Body of pancreas (tissue), 4 donors: ENCODE data around the gene GTF2A1. TPM values are rescaled to one million over a fixed set of nuclear protein-coding genes. Genes with fewer than 3 reads are reported as not detected.
"Not testable (repeated sequence)": the region's sequence is repeated elsewhere in the genome, so short reads cannot be mapped to it uniquely, and the experiment has no call there.

ENCODE experiments used
- ATAC-seq: fragments of 150-250 bp; one replicate; pipeline ENCODE4 v1.9.1; 2016
- DNase-seq, 4 donors: peaks; one replicate each; pipeline ENCODE4 v3.0.0-alpha.2; 2019
- H3K27ac ChIP-seq, 4 donors: fragments of 200-600 bp; sonication (generic); 1 replicate in 3 of 4; 2 replicates in 1 of 4; pipeline versions ENCODE4 v1.5.1 to v1.6.1; 2016 to 2019; ENCODE audit warnings: mild to moderate bottlenecking in 1 of 4, mixed read lengths in 1 of 4, moderate library complexity in 1 of 4
- H3K27me3 ChIP-seq, 2 donors: fragments of 200-600 bp; sonication (generic); one replicate each; pipeline ENCODE4 v1.6.0; 2016; ENCODE audit warnings: mild to moderate bottlenecking in 1 of 2
- H3K36me3 ChIP-seq, 2 donors: fragments of 200-600 bp; sonication (generic); replicated peaks in 1 of 2; 2 replicates each; pipeline ENCODE4 v1.5.1; 2016; ENCODE audit warnings: low read depth in 2 of 2; ENCODE audit not compliant: insufficient read depth in 1 of 2
- H3K4me1 ChIP-seq: fragments of 200-600 bp; sonication (generic); one replicate; pipeline ENCODE4 v1.6.0; 2016
- H3K4me3 ChIP-seq, 2 donors: fragments of 200-600 bp; sonication (generic); 1 replicate in 1 of 2; 2 replicates in 1 of 2; pipeline ENCODE4 v1.5.1; 2016 to 2019
- H3K9me3 ChIP-seq, 3 donors: fragments of 200-600 bp; sonication (generic); 1 replicate in 2 of 3; 2 replicates in 1 of 3; pipeline ENCODE4 v1.5.1; 2016
- CTCF ChIP-seq, 7 experiments: fragments of 450-650 bp in 4 of 7; fragments of 200-600 bp in 3 of 7; sonication (generic) in 3 of 7; IDR thresholded peaks; one replicate each; pipeline ENCODE4 v1.5.1; 2016 to 2019; ENCODE audit warnings: antibody characterized with exemption in 7 of 7
- POLR2A ChIP-seq, 3 donors: fragments of 450-650 bp; IDR thresholded peaks; one replicate each; pipeline ENCODE4 v1.6.1; 2016; ENCODE audit warnings: antibody characterized with exemption in 3 of 3, mild to moderate bottlenecking in 2 of 3
- WGBS, 2 donors: methylation state at CpG; one replicate each; pipeline ENCODE4 v1.1.5; 2017; 5-methylcytosine and 5-hydroxymethylcytosine counted together
- intact Hi-C: fragments of 100-400 bp; cut with DNase I; formaldehyde crosslinking; loops from one replicate; pipeline ENCODE4 v1.15.1; 2023
- total RNA-seq, 2 donors: library from RNA; depleted of rRNA; stranded (reverse); fragments of >200 nt; gene quantifications; one replicate each; pipeline ENCODE4 v1.1.0, GENCODE V29; 2016

The GTF2A1 gene
- total RNA-seq, 2 donors from 2014 or later, result 4.0 to 9.3 TPM

- Histone ChIP-seq H3K27ac (no peak overlapping the region), H3K27me3 (no peaks in the 10 kb centered on the region), H3K4me3 (no peak overlapping the region), H3K4me1 (no peaks in the 10 kb centered on the region), H3K9me3 (no peaks in the 10 kb centered on the region), H3K36me3 (no peaks in the 10 kb centered on the region)
- ATAC-seq (no peak), DNase-seq (no peak)
- TF ChIP-seq CTCF (IDR thresholded peaks at IDR 0.05), result no peak
- TF ChIP-seq POLR2A (IDR thresholded peaks at IDR 0.05), result no peak
- intact Hi-C loops, result no loop called here
Measured at GRCh38 chr14:81234278-81234677, 13.5 kb upstream of the GTF2A1 start.

GRCh38 chr14:81233615-81234014, 12.9 kb upstream of the GTF2A1 start:
- DNase-seq (no peak), ATAC-seq (no peak)
- Histone ChIP-seq H3K27ac (no peak overlapping the region), H3K4me3 (no peak overlapping the region), H3K36me3 (no peaks in the 10 kb centered on the region), H3K27me3 (no peaks in the 10 kb centered on the region), H3K9me3 (no peaks in the 10 kb centered on the region), H3K4me1 (no peaks in the 10 kb centered on the region)
- TF ChIP-seq CTCF (IDR thresholded peaks at IDR 0.05) (no peak), POLR2A (IDR thresholded peaks at IDR 0.05) (no peak)
- WGBS, 2 donors, result 73 to 100% methylated on average over 1 of the region's 1 CpG
- intact Hi-C loops, result no loop called here

- ATAC-seq, result no peak
- Histone ChIP-seq H3K4me3 (no peak overlapping the region), H3K27ac (no peak overlapping the region), H3K27me3 (no peaks in the 10 kb centered on the region), H3K4me1 (no peaks in the 10 kb centered on the region), H3K9me3 (no peaks in the 10 kb centered on the region), H3K36me3 (no peaks in the 10 kb centered on the region)
- TF ChIP-seq CTCF (IDR thresholded peaks at IDR 0.05) (no peak), POLR2A (IDR thresholded peaks at IDR 0.05) (no peak)
- 76 to 100% methylated on average over 1 of the region's 1 CpG for WGBS, 2 donors
- intact Hi-C loops, result no loop called here
- DNase-seq, result no peak
Measured at GRCh38 chr14:81231540-81231939, 10.8 kb upstream of the GTF2A1 start.

- 83 to 87% methylated on average over 1 of the region's 1 CpG for WGBS, 2 donors
- H3K27ac ChIP-seq, result no peak overlapping the region
- intact Hi-C loops, result no loop called here
- H3K9me3 ChIP-seq, result no peaks in the 10 kb centered on the region
- no peak for DNase-seq
- H3K36me3 ChIP-seq, result no peaks in the 10 kb centered on the region
- no peaks in the 10 kb centered on the region for H3K27me3 ChIP-seq
- TF ChIP-seq POLR2A (IDR thresholded peaks at IDR 0.05), result no peak
- no peak for TF ChIP-seq CTCF (IDR thresholded peaks at IDR 0.05)
- no peak overlapping the region for H3K4me3 ChIP-seq
- ATAC-seq, result no peak
- peaks cover 17% of the 10 kb centered on the region for H3K4me1 ChIP-seq
Measured at GRCh38 chr14:81224222-81224621, 3.5 kb upstream of the GTF2A1 start.

GRCh38 chr14:81223788-81224187, 3.0 kb upstream of the GTF2A1 start:
- intact Hi-C loops, H3K36me3 ChIP-seq, H3K27ac ChIP-seq, DNase-seq, H3K27me3 ChIP-seq, H3K9me3 ChIP-seq, ATAC-seq, H3K4me3 ChIP-seq: not testable (repeated sequence)
- 89 to 92% methylated on average over 7 of the region's 7 CpGs for WGBS, 2 donors
- peaks cover 18% of the 10 kb centered on the region for H3K4me1 ChIP-seq
